Fibroblast of the aortic adventitia (primary cell): ENCODE data around the gene PLEKHA6. TPM values are rescaled to one million over a fixed set of nuclear protein-coding genes. Genes with fewer than 3 reads are reported as not detected.

Experiments used
- DNase-seq: peaks from one replicate; pipeline ENCODE4 v3.0.0-alpha.2; 2010; ENCODE audit warnings: low read depth
- H3K4me3 ChIP-seq: 2 replicates; pipeline ENCODE4 v1.5.1; 2011; ENCODE audit warnings: low read depth, mild to moderate bottlenecking, control low read depth, low read length, moderate library complexity
- CTCF ChIP-seq: IDR thresholded peaks from 2 replicates; pipeline ENCODE4 v1.5.1; 2011; ENCODE audit warnings: mild to moderate bottlenecking, low read length, control low read depth, inconsistent platforms; ENCODE audit not compliant: insufficient read depth
- total RNA-seq: library from RNA; depleted of rRNA; stranded (reverse); fragments of >200 nt; gene quantifications from 2 replicates; pipeline ENCODE4 v1.2.3, GENCODE V29; 2012; ENCODE audit warnings: low replicate concordance

PLEKHA6 gene
- total RNA-seq, 1 donor = 3.6 TPM

- DNase-seq = peak; percentile 35
- H3K4me3 ChIP-seq = peak overlapping the region; percentile 99
Measured at GRCh38 chr1:204405988-204406387, 46.3 kb upstream of the PLEKHA6 start.

GRCh38 chr1:204404629-204405028 lies 44.9 kb upstream of the PLEKHA6 start:
- H3K4me3 ChIP-seq = no peak overlapping the region
- DNase-seq = no peak
- TF ChIP-seq CTCF = no peak

More at GRCh38 chr1:204405988-204406387, 46.3 kb upstream of the PLEKHA6 start:
- TF ChIP-seq CTCF = no peak

GRCh38 chr1:204402391-204402790 lies 42.7 kb upstream of the PLEKHA6 start:
- DNase-seq = no peak
- TF ChIP-seq CTCF = no peak
- no peak overlapping the region for H3K4me3 ChIP-seq

- H3K4me3 ChIP-seq = no peak overlapping the region
- no peak for TF ChIP-seq CTCF
- DNase-seq = no peak
Measured at GRCh38 chr1:204401730-204402129, 42.0 kb upstream of the PLEKHA6 start.

- no peak overlapping the region for H3K4me3 ChIP-seq
- no peak for TF ChIP-seq CTCF
- no peak for DNase-seq
Measured at GRCh38 chr1:204400882-204401510, 41.3 kb upstream of the PLEKHA6 start.

GRCh38 chr1:204398197-204399125 lies 38.7 kb upstream of the PLEKHA6 start:
- peak; percentile 85 for TF ChIP-seq CTCF
- peak; percentile 60 for DNase-seq
- H3K4me3 ChIP-seq = no peak overlapping the region
